Measurements from ENCODE around the gene TNFRSF19.

The TNFRSF19 gene

DNA sequence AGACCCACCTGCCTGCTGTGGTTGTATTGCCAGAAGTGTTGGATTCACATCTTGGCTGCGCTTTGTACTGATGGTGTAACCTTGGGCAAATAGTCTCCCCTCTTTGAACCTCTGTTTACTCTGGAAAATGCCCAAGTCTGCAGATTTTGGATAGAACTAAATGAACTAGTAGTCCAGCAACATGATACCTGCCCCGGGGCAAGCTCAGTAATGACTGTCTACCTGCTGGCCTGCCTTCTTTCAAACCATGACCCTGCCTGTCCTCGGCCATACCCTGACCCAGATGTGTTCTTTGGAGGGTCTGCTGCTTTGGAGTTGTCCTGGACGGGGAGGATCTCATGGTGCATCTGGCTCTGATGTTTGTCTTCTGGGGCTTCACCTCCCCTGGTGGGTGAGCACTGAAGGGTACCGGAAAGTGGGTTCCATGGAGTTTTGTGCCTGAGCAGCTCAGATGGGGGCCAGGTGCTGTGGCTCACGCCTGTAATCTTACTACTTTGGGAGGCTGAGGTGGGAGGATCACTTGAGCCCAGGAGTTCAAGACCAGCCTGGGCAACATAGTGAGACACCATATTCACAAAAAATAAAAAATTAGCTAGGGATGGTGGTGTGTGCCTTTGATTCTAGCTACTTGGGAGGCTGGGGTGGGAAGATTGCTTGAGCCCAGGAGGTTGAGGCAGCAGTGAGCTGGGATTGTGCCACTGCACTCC lies 59.5 kb downstream of the TNFRSF19 start:
- no peak for DNase-seq

DNA sequence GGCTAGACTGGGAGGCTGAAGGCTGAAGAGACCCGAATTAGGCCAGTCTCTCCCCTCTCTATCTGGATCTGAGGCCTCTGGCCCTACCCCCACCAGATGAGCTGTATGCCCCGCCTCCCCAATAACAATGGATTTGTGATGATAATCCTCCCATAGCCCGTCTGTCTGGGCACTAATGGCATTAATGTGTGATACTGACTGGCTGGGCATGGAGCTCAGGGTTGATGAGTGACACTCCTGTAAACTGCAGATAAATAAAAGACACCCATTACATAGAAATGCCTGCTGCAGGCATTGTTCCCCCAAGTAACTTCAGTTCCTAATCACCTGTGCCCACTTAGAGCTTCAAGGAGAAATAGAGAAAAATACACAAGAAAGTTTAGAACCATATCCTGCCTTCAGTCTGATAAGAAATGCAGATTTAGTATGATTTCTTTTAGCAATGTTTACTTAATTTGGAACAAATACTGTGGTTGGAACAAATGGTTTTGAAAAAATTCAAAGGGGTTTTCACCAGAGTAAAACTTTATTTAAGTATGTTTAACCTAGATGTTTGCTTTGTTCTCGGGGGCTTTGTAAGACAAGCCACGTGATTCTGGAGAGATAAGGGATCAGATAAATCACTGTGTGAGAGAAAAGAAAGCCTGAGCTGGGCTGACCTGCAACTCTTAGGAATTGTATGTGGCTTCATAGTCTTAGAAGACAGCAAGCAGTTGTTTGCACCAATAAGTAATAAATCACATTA lies 60.3 kb downstream of the TNFRSF19 start:
- DNase-seq: no peak

DNA sequence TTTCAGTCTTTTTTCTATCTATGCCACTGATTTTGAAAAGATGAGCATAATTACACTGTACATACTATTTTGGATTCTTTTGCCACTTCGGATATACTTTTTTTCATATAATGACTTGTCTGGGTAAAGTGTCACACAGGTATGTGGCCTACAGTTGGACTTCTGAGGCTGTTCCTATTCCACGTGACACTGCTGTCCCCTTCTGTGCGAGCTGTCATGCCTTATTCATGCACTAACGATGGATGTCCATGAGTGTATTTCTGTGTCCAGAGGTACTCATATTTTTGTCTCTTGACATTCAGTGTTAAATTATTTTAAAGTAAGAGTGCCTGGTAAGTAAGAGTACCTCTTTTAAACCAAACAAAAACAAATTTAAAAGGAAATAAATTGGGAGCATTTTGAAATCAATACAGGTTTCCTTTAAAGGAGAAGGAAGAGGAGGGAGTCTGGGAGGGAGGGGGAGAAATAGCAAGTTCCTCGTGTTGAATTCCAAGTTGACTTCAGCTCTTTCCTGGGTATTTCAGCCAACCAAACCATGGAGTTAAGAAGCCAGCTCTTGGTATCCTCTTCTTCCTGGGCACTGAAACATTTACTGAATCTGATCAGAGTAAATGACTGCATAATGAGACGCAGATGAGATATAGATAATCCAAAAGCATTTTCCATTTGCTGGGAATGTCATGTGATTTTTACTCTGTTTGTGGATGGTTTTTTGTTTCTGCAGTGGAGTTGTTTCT lies 61.3 kb downstream of the TNFRSF19 start:
- DNase-seq: no peak

DNA sequence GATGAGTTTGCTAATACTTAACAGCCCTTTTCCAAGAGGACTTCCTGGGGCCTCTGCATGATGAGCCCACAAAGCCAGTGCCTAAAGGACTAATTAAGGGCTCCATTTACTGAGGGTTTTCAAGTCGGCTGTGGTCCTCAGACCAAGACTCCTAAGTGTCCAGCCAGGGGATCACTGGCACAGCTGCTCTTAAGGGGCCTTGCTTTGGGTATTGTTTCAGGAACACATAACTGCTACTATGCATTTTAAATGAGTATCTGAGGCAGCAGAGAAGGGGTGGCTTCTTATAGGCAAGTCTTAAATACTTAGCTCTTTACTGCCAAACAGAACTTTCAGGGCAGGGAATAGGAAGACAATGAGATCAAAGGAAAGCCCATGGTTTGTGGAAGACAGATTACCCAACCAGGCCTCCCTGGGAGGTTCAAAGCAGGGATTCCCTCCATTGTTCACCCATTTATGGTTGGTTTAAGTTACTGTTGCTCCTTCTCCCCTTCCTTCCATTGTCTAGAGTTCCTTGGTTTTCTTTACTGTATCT lies 61.9 kb downstream of the TNFRSF19 start:
- no peak for DNase-seq

DNA sequence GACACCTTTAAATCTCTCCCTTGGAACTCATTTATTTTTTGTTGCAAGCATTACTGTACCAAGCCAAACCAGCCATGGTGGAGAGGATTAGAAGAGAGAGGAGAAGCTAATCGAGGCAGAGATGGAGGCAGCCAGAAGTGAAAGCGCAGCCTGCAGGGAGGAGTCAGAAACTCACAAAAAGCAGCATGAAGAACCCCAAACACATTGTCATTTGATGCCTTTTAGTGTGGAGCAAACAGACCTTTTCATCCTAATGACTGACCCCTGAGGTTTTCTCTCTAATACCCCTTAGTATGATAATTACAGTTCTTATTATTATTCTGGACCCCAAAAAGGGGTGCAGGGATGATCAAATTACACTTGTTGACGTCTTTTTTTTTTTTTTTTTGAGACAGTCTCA lies 62.5 kb downstream of the TNFRSF19 start:
- DNase-seq: no peak

DNA sequence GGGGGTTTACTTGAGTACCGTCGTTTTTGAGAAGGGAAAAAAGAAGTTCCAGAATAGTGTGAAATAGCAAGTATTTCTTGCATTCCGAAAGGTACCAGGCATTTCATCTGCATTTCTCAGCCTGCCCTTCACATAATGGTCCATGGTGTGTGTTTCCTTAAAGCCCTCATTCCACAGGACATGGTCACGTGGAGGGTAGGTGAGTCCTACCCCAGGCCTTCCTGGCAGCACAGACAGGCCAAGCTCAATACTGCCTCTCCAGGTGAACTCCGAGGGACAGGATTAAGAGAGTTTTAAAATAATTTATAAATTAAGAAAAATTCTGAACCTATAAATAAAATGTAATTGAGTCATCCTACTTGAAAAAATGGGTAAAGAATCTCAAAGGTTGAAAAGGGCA lies 64.7 kb downstream of the TNFRSF19 start:
- DNase-seq: no peak

DNA sequence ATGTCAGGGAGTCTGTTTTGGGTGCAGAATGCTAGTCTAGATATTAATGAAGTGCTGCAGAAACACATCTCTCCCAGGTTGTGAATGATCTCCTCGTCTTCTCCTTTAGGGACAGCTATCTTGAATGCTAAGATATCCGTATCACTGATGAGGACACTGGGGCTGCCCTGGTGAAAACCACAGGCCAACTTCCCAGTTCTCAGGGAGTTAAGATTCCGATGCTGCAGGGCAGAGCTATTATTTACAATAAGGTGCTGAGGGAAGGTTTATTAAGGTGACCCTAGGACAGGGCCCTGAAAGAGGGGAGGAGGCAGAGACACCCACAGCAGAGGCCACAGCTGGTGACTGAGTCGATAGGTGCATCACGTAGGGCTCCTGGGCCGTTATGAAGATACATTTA lies 66.1 kb downstream of the TNFRSF19 start:
- no peak for DNase-seq

DNA sequence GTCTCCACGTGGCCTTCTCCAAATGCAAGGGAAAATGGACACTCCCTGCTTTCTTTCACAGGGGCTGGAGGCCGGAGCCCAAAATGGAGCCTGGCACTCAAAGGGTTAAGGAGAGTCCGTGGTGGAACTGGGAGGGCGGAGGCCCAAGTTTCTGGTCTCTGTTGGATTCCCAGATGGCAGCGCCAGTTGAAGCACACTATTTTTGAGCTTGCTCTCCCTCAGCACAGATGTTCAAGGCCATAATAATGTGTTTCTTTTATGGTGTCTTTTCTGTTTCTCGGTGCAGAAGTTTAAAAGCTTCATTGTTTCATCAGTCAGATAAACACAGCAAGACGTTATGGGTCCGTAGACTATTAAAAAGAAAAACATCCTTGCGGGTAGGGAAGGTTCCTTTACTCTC lies 67.6 kb downstream of the TNFRSF19 start:
- no peak for DNase-seq

DNA sequence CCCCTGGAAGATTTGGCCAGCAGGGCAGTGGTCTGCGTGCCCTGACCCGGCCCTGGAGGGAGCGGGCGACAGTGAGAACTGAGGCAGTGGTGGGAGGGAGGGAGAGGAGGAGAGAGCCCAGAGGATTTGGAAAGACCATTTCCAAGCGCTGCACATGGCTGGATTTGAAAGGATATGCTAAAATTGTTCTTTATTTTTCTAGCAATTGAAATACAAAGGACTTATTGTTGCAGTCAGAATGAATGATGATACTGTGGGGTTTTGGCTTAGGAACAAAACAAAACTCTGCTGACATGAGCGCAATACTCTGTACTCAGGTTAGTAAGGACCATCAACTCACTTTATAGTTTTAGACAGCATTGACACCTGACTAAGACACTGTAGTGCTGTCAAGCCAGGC lies 69.5 kb downstream of the TNFRSF19 start:
- no peak for DNase-seq

DNA sequence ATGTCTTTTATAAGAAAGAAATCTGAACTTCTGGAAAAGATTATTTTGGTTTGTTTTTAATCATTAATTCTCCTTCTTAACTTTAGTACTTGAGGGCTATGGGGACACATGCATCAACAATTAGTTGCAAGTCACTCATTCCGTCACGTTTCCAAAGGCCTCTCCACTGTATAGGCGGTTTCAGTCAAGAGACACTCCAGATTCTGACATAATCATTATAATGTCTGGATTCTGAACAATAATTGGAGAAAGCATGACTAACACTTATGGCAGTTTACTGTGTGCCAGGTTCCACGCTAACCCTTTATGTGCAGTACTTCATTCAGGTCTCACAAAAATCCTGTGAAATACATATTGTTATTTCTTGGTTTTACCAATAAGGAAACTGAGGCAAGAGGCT lies 71.9 kb downstream of the TNFRSF19 start:
- peak; percentile 49 for DNase-seq

DNA sequence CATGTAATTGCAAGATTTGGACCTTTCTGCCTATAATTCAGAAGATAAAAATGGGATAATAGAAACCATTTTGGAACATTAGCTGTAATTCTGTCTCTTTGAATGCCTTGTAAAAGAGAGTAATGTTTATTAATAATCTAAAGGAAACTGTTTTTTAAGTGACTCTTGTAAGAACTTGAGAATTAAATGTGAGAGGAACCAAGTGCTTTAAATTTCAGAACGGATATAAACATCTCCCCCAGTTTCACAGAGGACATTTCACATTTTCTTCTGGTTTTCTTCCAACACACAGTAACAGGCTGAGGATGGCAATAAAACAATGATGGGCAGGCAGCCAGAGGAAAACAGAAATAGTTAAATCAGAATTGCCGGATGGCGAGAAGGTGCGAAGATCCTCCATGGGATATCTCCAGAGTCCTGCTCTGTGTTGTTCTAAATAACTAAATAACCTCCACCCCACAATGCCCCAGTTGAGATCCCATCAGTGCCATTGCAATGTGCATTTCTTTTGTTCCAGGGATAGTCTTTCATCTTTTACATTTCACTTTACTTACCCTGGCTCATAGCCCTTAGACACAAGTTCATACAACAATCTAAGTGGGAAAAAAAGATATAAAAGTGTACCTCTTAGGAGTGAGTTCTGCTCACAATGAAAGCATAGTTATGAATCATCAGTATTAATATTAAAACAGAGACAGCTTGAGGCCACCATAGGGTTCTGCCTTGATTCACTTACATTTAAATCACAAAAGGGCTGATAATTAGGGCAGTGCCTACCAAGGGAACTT lies 73.3 kb downstream of the TNFRSF19 start:
- no peak for DNase-seq

DNA sequence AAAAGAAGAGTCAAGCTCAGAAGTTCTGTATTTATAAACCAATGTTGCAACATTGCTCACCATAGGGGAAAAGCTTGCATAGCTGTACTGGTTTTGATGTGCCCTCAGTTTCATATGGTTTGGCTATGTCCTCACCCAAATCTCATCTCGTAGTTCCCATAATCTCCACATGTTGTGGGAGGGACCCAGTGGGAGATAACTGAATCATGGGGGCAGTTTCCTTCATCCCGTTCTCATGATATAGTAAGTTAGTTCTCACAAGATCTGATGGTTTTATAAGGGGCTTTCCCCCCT lies 73.9 kb downstream of the TNFRSF19 start:
- DNase-seq: no peak

DNA sequence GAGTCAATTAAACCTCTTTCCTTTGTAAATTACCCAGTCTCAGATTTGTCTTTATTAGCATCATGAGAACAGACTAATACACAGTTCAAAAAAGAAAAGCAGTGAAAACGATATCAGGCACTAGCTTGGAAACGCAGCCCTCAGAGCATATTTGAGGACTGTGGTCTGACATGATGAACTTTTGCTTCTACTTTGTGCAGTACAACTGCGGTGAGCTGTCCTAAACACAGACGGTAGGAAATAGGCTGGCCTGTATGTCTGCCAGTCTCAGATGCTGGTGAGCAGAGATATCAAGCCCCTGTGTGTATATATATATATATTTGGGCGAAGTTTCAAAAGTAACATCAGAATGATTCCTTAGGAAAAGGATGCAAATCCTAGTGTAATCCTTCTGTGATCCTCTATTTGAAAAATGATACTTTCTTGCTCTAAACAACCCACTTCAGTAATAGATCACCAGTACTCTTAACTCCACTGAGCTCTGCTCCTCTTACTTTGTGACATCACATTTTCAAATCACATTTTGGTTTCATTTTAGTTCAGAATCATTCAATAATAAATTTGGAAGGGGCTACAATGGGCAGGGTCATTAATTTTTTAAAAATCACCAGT lies 74.4 kb downstream of the TNFRSF19 start:
- DNase-seq: peak; percentile 48

DNA sequence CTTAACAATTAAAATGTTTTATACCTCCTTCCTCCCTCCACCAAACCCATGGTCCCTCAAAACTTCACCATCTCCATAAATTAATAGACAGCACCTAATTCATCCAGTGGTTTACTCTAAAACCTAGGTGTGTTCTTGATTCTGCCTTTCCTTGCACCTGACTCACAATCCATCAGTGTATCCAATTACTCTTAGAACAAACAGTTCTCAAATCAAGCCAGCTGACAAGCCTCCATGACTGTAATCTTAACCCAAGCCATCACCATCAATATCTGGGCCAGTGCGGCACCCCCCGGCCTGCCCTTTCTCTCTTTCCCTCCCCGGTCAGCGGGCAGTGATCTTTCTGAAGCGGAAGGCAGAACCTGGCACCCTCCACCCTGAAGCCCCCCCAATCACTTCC lies 75.6 kb downstream of the TNFRSF19 start:
- no peak for DNase-seq

DNA sequence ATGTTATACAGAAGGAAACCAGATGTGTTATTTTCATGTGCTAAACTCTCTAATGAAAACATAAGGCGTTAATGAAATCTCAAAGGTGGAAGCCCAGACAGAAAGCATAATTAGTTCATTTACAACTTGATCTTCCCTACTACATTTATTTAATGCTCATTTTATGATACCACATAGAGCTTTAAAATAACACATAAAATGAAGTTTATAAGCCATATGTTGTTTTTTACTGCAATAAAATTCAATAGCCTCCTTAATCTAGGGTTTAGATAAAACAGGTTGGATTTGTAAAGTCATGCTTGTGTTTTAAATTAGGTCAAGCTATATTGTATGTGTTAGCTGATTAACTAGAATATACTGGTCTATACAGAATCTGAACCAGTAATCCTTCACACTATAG lies 81.2 kb downstream of the TNFRSF19 start:
- no peak for DNase-seq

DNA sequence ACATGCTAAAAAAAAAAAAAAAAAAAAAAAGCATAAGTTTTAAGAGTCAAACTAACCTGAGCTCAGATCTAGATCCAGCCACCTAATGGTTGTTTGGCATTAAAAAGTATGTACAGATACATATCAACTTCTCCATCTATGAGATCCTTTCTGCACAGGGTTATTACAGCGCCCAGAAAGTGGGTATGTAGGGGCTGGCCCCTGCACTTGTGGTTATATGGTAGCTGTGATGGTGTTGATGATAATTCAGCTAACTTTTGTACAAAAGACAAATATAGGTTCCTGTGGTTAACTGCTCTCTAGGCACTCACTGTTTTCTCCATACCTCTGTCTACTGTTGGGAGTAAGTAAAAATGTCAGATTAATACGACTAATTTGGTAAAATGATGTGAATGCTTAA lies 81.7 kb downstream of the TNFRSF19 start:
- DNase-seq: no peak

DNA sequence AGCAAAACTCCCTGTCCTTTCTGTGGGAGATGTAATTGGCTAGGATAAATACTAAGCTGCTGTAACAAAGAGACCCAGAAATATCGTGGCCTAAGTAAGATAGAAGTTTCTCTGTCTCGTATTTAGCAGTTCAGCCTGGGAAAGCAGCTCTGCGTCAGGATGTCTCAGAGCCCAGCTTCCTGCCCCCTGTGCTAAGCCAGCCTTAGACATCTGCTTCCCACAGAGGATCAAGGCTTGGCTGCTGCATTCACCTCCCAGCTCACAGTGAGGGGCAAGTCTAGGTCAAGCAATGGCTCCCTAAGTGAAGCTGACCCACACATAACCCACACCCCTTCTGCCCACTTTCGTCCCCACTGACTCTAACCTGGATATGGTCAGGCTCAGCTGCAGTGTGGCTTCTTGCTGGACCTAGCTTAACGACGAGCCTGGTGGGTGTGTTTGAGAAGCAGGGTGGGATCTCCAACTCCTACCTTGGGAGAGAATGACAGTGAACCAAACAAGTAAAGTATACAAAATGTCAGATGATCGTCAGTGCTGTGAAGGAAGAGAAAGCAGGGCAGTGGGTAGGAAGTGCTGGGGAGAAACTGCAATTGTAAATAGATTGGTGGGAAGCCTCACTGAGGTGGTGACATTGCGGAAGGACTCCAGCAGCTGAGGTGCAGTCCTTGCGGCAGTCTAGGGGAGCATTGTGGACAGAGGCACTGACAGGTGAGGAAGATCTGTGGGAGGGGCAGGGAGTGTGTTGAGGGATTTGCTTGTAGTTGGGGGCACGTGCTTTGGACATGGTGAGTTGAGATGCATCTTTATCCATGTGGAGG lies 82.9 kb downstream of the TNFRSF19 start:
- DNase-seq: no peak

DNA sequence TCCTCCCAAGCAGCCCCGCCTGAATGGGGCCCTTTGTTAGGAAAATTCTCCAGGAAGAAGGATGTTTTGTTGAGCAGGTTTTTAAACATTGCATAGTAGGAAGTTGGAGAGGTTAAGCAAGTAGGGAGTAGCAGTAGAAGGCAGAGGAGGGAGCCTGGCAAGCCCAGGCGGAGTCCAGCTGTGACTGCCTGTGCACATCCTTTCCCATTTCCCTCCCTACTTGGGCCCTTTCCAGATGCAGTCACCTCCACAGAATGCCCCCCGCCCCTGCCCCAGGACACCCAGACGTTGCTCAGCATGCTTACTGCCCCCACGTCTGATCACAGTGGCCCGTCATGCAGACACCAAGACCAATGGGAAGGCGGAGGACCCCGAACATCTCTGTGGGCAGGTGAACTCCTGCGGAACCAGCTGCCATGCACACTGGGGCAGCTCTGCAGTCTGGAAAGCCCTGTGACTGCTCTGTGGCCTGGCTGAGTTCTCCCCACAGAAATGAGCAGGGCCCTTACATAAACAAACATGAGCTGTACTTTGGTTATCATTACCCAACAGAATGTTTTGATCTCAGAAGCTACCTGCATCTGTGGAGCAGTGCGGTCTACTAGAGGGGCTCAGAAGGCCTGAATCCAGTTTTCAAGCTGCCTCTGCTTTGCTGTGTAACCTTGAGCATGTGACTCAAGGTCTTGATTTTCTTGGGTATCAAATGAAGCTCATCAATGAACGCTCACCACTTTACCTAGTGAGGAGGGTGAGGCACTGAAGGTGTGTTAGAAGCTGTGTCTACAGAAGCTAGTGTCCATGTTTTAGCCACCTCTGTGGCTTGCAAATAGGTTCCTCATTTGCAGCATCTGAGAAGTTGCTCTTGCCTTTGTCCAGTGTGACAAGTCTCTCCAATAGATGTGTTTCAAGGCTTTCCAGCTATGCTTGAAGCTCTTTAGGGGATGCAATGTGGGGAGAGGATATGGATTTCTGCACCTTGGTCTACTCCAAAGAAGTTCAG lies 84.2 kb downstream of the TNFRSF19 start:
- no peak for DNase-seq

DNA sequence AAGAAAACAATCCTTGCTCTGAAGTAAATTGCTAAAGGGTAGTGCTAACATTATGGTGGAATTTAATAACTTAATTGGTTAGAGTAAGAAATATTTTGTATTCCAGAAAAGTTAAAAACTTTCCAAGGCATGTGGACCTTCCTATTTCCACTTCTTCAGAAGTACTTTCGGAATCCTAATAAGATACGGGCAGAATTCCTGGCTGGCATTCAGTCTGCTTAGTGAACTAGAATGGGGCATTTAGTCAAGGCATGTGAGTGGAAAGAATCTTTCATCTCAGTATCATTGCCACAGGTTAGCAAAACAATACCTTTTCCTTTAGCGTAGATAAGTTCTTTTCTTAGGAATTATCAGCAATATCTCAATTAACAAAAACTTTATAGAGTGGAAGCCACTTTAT lies 85.1 kb downstream of the TNFRSF19 start:
- no peak for DNase-seq

DNA sequence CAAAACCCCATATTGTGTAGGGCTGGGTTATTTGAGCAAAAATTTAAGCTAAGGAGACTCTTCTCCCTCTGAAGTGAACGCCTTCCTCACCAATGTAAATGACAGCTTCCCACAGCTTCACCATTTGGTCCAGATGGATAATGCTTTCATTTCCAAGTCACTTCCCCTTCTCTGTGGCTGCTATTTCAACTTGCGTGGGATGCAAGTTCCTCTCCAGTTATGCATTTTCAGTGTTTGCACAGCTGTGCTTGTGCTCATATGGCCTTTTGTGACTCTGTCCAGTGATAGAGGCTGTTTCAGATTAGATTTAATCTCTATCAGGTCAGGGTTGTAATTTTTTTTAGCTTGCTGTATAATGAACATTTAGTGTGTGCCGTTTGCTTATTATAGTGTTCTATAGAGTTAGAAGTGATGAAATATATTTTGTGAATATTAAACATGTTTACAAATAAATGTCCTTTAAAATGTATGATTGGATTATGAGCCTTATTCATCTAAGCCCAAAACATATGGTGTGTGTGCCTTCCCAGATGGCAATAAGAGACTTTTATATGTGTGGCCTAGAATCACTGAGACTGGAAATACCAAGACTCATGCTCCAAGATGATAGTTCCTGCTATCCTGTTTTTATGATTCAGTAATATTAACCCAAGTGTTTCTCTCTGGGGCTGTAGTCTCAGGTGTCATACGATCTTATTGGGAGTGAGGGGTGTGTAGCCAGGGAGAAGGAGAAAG lies 86.6 kb downstream of the TNFRSF19 start:
- DNase-seq: peak; percentile 67
